Activated effector memory CD4-positive, alpha-beta T cell treated with Interleukin-2 at 50 U/mL for 16 hours (primary cell): ENCODE data around the gene SBK3.
"Not testable (repeated sequence)": the region's sequence is repeated elsewhere in the genome, so short reads cannot be mapped to it uniquely, and the experiment has no call there.

Source experiments
- DNase-seq: peaks from one replicate; pipeline ENCODE4 v3.0.0-alpha.2; 2020

The SBK3 gene

DNA sequence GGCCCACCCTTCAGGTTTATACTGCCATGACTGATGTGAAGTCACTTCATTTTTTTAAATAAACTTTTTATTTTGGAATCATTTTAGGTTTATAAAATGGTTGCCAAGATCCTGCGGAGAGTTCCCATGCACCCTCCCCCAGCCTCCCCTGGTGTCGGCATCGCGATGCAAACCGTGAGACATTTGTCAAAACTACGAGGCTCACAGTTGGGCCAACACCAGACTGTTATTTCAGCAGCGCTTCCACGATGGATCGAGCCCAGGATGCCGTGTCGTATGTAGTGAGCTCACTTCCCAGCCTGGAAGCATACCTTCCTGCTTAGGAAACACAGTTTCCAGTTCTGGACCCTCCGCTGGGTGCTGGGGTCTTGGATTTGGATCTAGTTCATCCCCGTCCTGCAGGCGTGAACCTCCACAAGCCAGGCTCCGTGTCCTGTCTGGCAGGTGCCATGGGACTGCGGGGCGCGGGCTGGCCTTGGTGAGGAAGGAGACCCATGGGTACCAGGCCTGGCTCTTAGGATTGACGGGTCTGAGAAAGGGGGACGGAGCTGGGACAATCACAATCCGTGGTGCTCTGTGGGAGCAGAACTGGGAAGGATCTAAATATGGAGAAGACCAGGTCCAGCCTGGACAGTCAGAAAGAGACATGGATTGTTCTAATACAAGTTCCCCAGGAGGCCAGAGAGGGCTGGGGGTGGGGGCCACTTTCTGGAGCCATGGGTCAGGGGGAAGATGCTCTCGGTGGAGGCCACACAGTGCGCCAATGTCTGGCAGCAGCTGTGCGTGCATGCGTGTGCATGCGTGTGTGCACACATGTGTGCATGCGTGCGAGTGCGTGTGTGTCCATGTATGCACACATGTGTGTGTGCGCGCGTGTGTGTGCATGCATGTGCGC, 6.0 kb downstream of the SBK3 start:
- no peak for DNase-seq

DNA sequence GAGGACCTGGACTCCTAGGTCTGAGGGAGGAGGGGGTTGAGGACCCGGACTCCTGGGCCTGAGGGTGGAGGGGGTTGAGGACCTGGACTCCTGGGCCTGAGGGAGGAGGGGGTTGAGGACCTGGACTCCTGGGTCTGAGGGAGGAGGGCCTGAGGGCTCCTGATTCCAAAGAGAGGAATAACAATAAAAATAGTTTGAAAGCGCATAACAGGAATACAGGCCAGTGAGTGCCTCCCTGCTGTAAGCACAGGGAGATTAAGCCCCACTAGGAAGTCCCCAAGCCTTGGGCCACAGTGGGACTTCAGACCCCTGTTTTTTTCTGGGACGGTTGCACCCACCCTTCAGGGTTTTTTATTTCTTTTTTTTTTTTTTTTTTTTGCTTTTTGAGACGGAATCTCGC, 7.2 kb downstream of the SBK3 start:
- no peak for DNase-seq

DNA sequence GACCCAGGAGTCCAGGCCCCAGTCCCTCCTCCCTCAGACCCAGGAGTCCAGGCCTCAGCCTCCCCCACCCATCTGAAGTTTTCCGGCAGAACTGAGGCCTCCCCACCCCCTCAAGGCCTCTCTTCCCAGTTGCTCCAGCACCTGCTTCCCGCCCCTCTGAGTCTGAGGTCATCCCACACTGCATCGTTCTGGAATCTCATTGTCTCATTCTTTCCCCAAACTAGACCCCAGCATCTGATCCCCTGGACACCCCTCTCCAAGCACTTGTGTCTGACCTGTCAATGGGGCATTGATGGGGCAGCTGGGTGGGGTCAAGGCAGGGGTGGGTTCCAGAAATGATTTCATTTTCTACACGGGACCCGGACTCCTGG, 7.6 kb downstream of the SBK3 start:
- DNase-seq, result no peak

DNA sequence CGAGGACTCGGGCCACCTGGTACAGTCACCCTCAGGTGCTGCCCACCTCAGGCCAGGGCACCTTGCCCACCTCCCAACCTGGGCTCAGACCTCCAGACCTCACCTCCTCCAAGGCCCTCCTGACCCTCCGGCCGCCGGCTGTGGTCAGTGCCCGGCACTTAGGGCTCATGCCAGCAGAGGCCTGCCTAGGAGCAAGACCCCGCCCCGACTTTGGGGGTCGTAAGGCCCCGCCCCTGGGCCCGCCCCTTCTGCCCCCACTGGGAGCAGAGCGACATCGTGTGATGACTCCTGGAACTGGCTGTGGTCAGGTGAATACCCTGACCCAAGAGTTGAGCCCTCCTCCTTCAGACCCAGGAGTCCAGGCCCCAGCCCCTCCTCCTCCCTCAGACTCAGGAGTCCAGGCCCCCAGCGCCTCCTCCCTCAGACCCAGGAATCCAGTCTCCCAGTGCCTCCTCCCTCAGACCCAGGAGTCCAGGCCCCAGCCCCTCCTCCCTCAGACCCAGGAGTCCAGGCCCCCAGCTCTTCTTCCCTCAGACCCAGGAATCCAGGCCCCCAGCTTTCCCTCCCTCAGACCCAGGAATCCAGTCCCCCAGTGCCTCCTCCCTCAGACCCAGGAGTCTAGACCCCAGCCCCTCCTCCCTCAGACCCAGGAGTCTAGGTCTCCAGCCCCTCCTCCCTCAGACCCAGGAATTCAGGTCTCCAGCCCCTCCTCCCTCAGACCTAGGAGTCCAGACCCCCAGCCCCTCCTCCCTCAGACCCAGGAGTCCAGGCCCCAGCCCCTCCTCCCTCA, 8.2 kb downstream of the SBK3 start, which contains the start of gene SBK2:
Gene SBK2, minus strand, starts transcription at position 183 of the 790 bp plus-strand sequence. CDS start 839 bp downstream, outside the sequence.
- no peak for DNase-seq

DNA sequence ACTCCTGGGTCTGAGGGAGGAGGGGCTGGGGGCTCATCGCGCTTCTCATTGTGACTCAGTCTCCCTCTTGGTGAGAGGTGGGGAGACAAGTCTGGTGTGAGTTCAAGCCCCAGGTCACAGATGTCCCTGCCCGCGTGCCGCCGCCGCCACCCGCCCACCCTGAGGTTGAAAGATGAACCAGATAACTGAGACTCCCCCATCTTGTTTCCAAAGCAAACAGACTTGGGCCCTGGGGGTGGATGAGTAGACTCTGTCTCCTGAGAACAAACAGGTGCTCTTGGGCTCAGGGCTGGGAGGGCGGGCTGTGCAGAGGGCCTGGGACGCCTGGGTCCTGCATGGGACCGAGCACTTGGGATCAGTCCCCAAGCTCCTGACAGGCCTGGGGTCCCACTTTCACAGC, 9.0 kb downstream of the SBK3 start:
- no peak for DNase-seq

DNA sequence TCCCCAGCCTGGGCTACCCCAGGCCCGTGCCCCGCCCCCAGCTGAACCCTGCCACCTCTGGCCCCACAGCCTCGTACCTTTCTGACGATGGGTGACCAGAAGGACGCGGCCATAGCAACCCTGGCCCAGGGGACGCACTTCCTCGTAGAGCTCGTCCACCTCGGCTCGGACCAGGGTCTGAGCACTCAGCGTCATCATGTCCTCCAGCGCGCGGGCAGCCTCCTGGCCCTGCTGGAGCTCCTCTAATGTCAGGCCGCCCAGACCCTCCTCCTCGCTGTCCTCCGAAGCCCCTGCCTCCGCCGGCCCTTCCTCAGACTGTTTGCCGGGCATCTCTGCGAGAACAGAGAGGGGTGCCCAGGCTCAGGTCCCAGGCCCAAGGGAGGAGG, 9.4 kb downstream of the SBK3 start:
- DNase-seq, result no peak

DNA sequence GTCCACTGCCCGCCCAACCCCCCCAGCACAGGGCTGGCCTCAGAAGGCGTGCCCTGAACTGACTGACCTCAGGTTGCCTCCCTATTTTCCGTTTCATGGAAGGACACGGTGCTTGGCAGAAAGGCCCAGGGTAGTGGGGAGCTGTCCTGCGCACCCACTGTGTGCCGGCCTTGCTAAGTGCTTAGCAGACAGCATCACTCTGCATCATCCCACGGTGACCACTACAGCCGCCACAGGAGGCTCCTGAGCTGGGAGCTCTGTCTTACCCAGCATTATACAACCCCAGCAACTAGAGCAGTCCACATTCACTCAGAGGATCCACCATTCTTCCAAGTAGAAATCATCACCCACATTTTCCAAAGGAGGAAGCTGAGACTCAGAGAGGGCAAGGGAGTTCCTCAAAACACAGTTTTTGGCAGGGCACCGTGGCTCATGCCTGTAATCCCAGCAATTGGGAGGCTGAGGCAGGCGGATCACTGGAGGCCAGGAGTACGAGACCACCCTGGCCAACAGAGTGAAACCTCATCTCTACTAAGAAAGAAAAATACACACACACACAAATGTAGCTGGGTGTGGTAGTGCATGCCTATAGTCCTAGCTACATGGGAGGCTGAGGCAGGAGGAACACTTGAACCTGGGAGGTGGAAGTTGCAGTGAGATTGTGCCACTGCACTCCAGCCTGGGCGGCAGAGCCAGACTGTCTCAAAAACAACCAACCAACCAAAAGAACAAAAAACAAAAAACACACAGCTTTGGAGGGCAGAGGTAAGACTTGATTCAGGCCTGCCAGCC, 10.0 kb downstream of the SBK3 start:
- DNase-seq, result no peak

DNA sequence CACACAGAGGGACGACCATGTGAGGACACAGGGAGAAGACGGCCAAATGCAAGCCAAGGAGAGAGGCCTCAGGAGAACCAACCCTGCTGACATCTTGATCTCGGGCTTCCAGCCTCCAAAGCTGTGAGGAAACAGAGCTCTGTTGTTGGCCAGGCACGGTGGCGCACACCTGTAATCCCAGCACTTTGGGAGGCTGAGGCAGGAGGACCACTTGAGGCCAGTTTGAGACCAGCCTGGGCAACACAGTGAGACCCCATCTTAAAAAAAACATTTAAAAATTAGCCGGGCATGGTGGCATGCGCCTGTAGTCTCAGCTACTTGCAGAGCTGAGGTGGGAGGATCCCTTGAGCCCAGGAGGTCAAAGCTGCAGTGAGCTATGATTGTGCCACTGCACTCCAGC, 11.1 kb downstream of the SBK3 start:
- DNase-seq, result not testable (repeated sequence)

DNA sequence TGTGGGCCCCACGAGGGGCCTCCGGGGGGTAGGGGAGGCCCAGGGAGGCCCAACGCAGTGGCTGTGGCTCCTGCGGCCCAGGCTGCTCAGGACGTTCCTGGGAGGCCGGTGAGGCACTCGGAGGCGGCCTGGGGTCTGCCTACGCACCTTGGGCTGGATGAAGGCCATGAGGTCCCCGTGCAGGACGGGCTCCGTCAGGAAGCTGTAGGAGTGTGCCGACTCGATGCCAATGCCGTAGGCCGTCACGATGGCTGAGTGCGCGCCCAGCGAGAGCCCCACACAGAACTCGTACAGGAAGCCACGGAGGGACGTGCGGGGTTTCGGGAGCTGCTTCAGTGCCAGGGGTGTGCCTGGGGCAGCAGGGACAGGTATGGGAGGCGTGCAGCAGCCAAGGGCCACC, 14.3 kb downstream of the SBK3 start:
- no peak for DNase-seq

DNA sequence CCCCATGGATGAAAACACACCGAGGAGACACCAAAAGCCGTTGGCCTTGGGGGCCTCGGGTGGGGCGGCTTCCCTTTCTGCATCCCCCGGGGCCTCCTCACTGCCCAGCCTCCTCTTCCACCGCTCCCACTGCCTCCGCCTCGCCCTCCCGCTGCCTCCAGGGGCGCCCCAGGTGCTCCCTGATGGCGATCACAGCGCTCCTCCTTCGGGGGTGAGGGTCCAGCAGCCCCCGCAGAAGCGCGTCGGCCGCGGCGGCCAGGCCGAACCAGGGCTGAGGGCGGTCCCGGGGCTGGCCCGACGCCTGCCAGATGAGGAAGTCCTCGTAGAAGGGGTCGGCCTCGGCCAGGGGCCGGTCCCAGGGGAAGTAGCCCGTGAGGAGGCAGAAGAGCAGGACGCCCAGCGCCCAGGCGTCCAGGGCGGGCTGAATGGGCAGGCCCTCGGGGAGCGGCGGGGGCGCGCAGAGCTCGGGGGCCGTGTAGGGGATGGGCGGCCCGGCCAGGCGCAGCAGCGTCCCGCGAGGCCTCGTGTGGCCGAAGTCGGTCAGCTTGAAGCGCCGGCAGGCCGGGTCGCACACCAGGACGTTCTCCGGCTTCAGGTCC, 15.6 kb downstream of the SBK3 start:
- no peak for DNase-seq

DNA sequence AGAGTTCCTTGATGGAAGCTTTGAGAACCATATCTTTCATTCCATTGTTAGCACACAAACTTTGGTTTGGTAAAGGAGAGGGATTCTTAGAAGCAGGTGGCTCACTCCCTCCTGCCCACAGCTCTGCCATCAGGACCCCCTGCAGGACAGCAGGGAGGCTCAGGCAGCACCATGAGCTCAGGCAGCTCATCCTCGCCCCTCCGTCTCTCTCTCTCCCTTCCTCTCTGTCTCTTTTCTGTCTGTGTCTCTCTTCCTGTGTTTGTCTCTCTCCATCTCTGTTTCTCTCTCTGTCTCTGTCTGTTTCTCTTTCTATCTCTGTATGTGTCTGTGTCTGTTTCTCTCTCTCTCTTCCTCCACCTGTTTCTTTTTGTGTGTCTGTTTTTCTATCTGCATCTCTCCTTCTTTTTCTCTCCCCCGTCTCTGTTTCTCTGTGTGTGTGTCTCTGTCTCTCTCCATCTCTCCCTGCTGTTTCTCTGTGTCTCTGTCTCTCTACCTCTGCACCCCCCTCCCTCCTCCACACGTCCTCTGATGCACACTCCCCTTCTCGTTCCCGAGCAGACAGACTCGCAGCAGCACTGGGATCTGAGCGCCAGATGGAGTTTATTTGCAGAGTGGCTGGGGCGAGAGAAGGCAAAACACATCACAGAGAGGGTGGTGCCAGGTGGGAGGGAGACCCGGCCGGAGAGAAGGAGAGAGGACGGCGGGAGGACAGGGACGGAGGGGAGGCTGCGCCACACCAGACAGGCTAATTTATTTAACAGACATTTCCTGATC, 17.1 kb downstream of the SBK3 start:
- no peak for DNase-seq

DNA sequence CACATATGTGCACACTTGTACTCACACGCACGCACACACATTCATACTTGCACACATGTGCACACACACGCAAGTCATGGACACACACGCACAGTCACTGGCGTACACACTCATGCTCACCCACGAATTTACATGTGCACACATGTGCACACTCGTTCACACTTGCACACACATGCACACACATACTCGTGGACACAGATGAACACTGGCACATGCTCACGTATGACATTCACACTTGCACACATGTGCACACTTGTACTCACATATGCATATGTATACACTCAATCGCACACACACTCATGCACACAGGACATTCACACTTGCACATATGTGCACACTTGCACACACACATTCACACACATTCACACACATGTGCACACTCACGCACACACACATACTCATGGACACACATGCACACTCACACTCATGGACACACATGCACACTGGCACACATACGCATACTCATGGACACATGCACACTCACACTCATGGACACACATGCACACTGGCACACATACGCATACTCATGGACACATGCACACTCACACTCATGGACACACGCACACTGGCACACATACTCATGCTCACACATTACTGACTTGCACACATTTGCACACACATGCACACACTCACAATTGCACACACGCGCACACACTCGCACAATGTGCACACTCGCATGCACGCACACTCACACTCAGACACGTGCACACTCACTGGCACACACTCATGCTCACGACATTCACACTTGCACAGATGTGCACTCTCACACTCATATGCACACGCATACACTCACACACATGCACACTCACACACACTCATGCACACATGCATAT, 17.9 kb downstream of the SBK3 start:
- DNase-seq, result no peak

DNA sequence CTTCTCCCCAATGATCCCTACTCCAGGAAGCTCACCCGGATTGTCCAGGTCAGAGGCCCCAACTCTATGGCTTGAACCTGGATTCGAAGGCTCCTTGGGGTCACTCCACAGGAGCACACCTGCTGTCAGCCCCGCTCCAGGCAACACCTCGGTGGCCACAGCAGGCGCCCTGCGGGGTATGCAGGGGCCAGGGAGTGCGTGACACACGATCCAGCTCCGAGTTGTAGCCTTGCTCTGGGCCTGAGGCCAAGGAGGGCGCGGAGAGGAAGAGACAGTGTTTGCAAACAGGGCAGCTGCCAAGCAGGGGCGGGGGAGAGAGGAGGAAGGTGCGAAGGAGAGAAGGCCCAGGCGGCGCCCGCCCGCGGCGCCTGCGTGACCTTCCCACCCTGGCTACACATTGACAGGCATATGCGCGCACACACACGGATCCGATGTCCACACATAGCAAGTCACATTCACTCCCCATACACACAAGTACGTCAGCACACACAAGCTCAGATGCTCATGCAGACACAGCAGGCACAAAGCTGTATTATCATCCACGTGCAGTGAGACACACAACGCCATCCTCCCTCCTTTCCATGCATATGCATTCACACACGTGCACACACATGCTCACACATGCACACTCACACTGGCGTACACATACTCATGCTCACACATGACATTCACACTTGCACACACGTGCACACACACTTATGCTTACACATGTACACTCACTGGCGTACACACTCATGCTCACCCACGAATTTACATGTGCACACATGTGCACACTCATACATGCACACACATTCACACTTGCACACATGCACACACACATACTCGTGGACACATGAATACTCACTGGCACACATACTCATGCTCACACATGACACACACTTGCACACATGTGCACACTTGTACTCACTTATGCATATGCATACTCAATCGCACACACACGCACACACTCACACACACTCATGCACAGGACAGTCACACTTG, 18.8 kb downstream of the SBK3 start:
- DNase-seq, result no peak

DNA sequence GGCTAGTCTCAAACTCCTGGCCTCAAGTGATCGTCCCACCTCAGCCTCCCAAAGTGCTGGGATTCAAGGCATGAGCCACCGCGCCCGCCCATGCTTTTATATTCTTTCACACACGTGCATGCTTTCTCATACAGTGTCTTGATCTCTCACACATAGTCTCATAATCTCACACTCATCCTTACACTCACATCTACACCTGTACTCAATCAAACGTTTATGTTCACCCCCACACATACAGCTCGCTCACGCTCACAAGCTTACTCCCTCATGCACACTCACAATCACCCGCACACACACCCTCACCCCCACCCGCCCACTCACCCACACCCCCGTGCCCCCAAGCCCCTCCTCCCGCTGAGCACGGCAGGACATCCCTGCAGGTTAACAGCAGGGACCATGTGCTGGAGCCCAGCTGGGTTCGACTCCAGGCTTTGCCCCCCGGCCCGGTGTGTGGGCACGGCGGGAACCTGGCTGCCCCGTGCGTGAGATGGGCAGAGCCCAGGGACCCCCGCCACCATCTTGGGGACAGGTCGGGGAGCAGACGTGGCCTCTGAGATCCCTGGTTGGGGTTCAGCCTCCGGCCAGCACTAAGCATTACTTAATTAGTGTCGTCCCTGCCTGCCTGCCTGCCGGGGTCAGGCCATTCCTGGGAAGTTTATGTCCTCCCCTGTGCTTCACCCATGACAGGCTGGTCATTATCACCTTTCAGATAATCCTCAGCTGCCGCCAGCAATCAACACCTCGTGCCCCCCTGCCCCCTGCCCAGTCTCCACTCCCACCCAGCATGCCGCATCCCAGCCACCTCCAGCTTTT, 19.8 kb downstream of the SBK3 start:
- DNase-seq, result no peak

DNA sequence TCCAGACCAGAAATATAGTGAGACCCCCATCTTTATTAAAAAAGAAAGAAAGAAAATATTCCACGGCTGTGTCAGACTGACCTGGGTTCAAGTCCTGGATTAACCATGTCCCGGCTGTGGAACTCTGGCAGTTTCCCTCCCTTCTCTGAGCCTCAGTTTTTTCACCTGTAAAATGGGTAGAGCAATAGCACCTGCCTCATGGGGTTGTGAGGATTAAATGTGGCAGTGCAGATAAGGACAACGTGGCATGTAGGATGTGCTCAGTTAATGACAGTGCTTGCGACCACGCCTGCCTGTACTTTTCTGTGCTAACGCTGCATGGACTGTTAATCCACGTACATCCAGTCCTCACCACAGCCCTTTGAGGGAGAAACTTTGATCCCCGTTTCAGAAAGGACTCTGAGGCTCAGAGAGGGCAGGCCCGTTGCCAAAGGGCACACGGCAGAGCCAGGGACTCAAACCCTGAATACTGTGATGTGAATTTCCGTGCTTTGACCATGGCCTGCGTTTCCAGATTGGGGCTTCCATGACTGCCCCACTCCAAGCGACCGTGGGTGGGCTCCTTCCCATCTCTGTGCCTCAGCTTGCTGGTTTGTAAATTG, 24.6 kb downstream of the SBK3 start:
- DNase-seq, result no peak

DNA sequence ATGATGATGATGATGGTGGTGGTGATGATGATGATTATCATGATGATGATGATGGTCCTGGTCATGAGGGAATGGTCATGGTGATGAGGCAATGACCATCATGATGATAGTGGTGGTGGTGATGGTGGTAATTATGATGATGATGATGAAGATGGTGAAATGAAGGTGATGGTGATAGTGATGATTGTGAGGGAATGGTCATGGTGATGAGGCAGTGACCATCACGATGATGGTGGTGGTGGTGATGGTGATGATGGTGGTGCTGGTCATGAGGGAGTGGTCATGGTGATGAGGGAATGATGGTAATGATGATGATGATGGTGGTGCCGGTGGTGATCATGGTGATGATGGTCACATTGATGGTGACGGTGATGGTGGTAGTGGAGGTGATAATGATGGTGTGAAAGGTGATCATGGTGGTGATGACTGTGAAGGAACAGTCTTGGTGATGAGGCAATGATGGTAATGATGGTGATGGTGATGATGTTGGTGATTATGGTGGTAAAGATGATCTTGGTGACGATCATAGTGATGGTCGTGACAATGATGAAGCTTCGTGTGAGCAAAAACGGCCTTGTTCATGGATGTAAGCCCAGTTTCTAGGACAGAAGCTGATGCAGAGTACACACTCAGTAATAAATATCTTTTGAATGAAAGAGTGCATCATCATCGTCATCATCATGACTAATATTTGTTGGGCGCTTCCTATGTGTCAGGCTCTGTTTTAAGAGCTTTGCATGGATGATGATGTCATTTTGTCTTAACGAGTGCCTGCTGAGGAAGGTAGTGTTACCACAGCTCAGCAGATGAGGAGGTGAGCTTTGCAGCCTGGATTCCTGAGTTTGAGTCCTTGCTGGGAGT, 25.7 kb downstream of the SBK3 start:
- DNase-seq, result no peak

DNA sequence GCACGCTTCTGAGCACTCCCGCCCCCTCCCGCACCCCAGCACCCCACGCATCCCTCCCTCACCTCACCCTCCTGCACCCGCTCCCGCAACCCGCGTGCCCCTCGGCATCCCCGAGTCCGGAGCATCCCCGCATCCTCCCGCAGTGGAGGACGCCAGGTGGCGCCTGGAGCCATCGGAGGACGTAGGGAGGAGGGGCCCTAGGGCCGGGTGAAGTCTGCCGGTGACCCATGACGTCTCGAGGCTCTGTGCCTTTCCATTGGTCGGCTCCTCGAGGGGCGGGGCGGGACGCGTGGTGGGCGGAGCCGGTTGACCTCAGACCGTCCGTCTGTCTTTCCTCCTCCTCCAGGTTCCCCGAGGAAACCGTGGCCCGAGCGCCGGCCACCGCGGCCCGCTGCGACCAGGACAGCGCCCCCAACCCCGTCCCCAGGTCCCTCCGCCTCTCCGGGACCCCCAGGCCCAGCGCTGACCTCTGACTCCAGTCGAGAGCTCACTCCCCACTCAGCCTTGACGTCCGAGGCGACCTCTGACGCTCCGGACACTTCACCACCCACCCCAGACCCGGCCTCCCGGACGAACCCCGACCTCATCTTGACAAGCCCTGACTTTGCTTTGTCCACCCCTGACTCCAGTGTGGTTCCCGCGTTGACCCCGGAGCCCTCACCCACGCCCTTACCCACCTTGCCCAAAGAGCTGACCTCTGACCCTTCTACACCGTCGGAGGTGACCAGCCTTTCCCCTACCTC, 28.3 kb downstream of the SBK3 start:
- peak; percentile 79 for DNase-seq
